GM18505 (cell line): ENCODE data around the gene FKBP4.

Experiments
- ATAC-seq: cut with Tn5 transposase; IDR thresholded peaks from one replicate; pipeline ENCODE4 v1.9.1; 2021; ENCODE audit not compliant: unreplicated experiment
- POLR2A ChIP-seq: IDR thresholded peaks from 4 replicates; pipeline ENCODE4 v1.6.1; 2011; ENCODE audit warnings: borderline replicate concordance; ENCODE audit not compliant: insufficient read depth, insufficient read length; ENCODE audit errors: extremely low read depth

FKBP4 gene

DNA sequence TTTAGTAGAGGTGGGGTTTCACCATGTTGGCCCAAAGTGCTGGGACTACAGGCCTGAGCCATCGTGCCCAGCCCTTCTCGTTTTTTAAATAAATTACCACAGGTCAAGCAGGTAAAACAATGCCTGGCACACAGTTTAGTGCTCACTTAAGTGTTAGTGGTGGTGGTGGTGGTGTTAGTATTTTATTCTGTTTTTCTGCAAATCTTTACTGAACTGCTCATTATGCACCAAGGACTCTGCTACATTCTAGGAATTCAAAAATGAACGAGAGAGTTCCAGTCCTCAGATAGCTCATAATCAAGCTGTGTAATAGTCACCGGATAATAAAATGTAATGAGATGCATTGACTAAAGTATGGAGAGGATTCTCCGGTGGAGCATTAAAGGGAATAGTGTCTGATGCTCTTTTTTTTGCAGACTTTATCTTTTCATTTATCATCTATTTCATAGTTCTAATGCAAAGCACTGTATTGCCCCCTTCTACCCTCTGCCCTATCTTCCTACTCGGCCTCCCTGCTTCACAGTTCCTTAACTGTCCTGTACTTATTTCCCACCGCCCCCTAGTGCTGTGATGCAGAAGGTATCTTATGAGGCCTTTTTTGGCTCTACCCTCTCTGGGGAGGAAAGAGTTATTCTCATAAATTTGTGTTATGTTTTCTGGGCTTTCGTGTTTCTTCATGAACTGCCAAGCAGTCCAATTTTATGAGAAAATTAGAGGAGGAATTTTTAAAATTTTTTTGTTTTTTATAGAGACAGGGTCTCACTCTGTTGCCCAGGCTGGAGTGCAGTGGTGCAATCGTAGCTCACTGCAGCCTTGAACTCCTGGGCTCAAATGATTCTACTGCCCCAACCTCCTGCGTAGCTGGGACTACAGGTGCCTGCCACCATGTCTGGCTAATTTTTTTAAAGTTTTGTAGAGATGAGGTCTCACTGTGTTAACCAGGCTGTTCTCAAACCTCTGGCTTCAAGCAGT is 18.7 kb downstream of the FKBP4 start:
- TF ChIP-seq POLR2A, result no peak
- ATAC-seq, result no peak

GRCh38 chr12:2819810-2820209 is 25.0 kb downstream of the FKBP4 start:
- ATAC-seq, result no peak
- no peak for TF ChIP-seq POLR2A

- ATAC-seq, result no peak
- TF ChIP-seq POLR2A, result no peak
These were observed 25.7 kb downstream of the FKBP4 start for GRCh38 chr12:2820432-2820831.

DNA sequence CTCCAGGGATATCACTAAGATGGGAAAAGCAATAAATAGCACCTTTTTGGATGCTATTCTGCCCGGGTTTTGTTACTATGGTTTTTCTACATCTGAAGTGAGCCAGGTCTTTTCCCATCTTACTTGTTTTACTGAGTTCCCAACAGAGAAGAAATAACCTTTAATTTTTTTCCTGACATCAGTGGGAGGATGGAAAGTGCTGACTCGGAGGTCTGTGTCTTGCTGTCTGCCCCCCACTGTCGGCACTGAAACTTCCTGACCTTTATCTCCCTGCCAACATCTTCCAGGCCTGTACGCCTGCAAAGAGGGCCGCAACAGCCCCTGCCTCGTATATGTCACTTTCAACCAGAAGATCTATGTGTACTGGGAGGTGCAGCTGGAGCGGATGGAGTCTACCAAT is 28.7 kb downstream of the FKBP4 start:
- no peak for ATAC-seq
- no peak for TF ChIP-seq POLR2A

GRCh38 chr12:2824541-2824940 is 29.8 kb downstream of the FKBP4 start:
- no peak for TF ChIP-seq POLR2A
- ATAC-seq, result no peak

GRCh38 chr12:2825132-2825531 is 30.4 kb downstream of the FKBP4 start:
- no peak for ATAC-seq
- no peak for TF ChIP-seq POLR2A

DNA sequence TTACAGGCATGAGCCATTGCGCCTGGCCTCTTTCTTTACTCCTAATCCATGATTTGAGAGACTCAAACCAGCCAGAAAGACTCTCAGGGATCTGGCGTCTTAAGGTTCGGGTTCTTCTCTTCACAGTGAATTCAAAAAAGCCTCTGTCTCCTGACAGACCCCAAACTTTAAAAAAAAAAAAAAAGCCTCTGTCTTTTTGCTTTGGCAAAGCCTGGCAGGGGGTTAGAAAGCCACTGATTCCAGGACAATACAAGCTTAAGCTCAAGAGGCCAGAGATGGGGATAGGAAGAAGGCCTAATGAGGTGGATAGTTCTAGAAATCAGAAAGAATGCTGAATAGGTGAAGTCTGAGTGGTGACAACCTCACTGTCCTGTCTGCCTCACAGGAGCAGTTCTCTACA is 31.3 kb downstream of the FKBP4 start:
- ATAC-seq, result no peak
- TF ChIP-seq POLR2A, result no peak

- ATAC-seq, result no peak
- no peak for TF ChIP-seq POLR2A
These were observed 32.1 kb downstream of the FKBP4 start for GRCh38 chr12:2826721-2827515.

- no peak for TF ChIP-seq POLR2A
- no peak for ATAC-seq
These were observed 34.5 kb downstream of the FKBP4 start for GRCh38 chr12:2829275-2829674.

GRCh38 chr12:2832550-2833127 is 37.9 kb downstream of the FKBP4 start:
- ATAC-seq, result no peak

GRCh38 chr12:2833327-2833726 is 38.6 kb downstream of the FKBP4 start:
- ATAC-seq, result no peak
- TF ChIP-seq POLR2A, result no peak

More at GRCh38 chr12:2832550-2833127, 37.9 kb downstream of the FKBP4 start:
- no peak for TF ChIP-seq POLR2A

DNA sequence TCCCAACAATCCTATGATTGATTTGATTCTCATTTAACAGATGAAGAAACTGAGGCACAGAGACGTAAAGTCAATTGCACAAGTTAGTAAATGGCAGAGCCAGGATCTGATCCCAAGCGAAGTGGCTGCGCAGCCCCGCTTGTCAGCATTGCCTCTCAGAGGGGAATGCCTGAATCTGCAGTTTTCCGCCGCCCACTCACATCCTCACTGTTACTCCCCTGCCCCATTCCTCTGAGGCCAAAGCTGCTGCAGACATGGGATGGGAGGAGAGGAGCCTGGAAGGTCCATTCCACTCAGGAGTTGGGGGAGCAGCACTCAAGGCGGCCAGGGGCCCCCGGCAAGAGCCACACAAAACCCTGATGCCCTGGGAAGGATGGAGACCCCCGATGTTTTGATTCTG is 39.0 kb downstream of the FKBP4 start:
- no peak for TF ChIP-seq POLR2A
- ATAC-seq, result no peak
